Psoas muscle (tissue), 8 donors: ENCODE measurements around the gene NR4A3. TPM values are rescaled to one million over a fixed set of nuclear protein-coding genes. Genes with fewer than 3 reads are reported as not detected.

Experiments
- ATAC-seq, 4 donors: fragments of 200-7000 bp; cut with Tn5 transposase; one replicate each; pipeline ENCODE4 v1.9.1; 2020; ENCODE audit warnings: moderate library complexity in 3 of 4, mild to moderate bottlenecking in 2 of 4
- DNase-seq, 2 donors: peaks; one replicate each; pipeline ENCODE4 v3.0.0-alpha.2; 2020
- H3K27ac ChIP-seq: fragments of 200-600 bp; one replicate; pipeline ENCODE4 v1.8.0; 2022
- H3K27me3 ChIP-seq, 3 donors: fragments of 200-600 bp in 1 of 3; one replicate each; pipeline versions ENCODE4 v1.6.1 to v1.8.0; 2013 to 2022; ENCODE audit warnings: low read length in 2 of 3, mild to moderate bottlenecking in 2 of 3, moderate library complexity in 1 of 3; ENCODE audit not compliant: insufficient read depth in 3 of 3
- H3K36me3 ChIP-seq, 2 donors: fragments of 200-600 bp in 1 of 2; one replicate each; pipeline versions ENCODE4 v1.6.1 to v1.8.0; 2013 to 2022; ENCODE audit warnings: low read depth in 1 of 2, mild to moderate bottlenecking in 1 of 2, moderate library complexity in 1 of 2; ENCODE audit not compliant: insufficient read depth in 1 of 2
- H3K4me1 ChIP-seq: fragments of 200-600 bp; one replicate; pipeline ENCODE4 v1.8.0; 2022
- H3K4me3 ChIP-seq: fragments of 200-600 bp; one replicate; pipeline ENCODE4 v1.8.0; 2022; ENCODE audit warnings: mild to moderate bottlenecking
- H3K9me3 ChIP-seq: fragments of 200-600 bp; one replicate; pipeline ENCODE4 v1.8.0; 2022
- whole genome bisulfite sequencing, 3 donors: extraction: QIAGEN DNeasy Blood & Tissue Kit; methylation state at CpG; one replicate each; pipeline versions ENCODE4 v1.1.6 to v1.1.7; 2013; 5-methylcytosine and 5-hydroxymethylcytosine counted together
- intact Hi-C, 2 donors: fragments of 100-400 bp; cut with DNase I; formaldehyde crosslinking; loops; one replicate each; pipeline versions ENCODE4 v1.11.0 to v1.14.2; 2022
- polyA plus RNA-seq, 3 donors: library from polyadenylated mRNA; stranded (reverse); fragments of 200-250 nt; gene quantifications; one replicate each; pipeline ENCODE4 v1.2.3, GENCODE V29; 2013
- total RNA-seq, 4 donors: library from RNA; stranded (reverse); fragmentation: NEBNext Ultra II Directional in 2 of 4; extraction: Animal tissue kit (Norgen Biotek cat#: 25700) in 2 of 4; gene quantifications; one replicate each; pipeline versions ENCODE4 v1.2.1 to v1.2.4, GENCODE V29; 2021 to 2023
- TF ChIP-seq, protein P1 (sequence below): fragments of 200-600 bp; IDR thresholded peaks from one replicate; pipeline ENCODE4 v1.8.0; 2022; ENCODE audit warnings: antibody characterized with exemption
- donor health status: healthy with polysubstance abuse.
- donor health status: DM: no; HTN: no; CAD: no; lungs with moderate emphysema.
- donor health status: Bipolar disorder and iron deficiency.
- donor health status: healthy.
- donor health status: DM: yes; HTN: yes; CAD: no.
- donor health status: DM: no; HTN: no; CAD: no.
- donor health status: DM: no; HTN: no; CAD: no.
- donor health status: DM: yes; HTN: yes; CAD: no.

Gene NR4A3
- total and polyA plus RNA-seq, 7 donors = 1.5 to 40.8 (median 9.3) TPM

DNA sequence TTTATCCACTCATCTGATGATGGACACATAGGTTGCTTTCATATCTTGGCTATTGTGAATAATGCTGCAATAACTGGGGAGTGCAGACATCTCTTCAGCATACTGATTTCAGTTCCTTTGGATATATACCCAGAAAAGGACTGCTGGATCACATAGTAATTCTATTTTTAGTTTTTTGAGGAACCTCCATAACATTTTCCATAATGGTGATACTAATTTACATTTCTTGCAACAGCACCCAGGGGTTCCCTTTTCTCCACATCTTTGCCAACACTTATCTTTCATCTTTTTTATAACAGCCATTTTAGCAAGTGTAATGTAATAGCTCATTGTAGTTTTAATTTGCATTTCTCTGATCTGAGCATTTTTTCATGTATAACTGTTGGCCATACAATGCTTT lies 34.1 kb upstream of the NR4A3 start:
- Histone ChIP-seq H3K27me3 (no peaks in the 10 kb centered on the region), H3K27ac (no peak overlapping the region), H3K4me3 (no peak overlapping the region), H3K4me1 (no peaks in the 10 kb centered on the region), H3K36me3 (no peaks in the 10 kb centered on the region), H3K9me3 (no peaks in the 10 kb centered on the region)
- intact Hi-C loops = no loop called here
- no peak for ATAC-seq
- TF ChIP-seq, protein P1, sequence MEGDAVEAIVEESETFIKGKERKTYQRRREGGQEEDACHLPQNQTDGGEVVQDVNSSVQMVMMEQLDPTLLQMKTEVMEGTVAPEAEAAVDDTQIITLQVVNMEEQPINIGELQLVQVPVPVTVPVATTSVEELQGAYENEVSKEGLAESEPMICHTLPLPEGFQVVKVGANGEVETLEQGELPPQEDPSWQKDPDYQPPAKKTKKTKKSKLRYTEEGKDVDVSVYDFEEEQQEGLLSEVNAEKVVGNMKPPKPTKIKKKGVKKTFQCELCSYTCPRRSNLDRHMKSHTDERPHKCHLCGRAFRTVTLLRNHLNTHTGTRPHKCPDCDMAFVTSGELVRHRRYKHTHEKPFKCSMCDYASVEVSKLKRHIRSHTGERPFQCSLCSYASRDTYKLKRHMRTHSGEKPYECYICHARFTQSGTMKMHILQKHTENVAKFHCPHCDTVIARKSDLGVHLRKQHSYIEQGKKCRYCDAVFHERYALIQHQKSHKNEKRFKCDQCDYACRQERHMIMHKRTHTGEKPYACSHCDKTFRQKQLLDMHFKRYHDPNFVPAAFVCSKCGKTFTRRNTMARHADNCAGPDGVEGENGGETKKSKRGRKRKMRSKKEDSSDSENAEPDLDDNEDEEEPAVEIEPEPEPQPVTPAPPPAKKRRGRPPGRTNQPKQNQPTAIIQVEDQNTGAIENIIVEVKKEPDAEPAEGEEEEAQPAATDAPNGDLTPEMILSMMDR = no peak
- DNase-seq = no peak

DNA sequence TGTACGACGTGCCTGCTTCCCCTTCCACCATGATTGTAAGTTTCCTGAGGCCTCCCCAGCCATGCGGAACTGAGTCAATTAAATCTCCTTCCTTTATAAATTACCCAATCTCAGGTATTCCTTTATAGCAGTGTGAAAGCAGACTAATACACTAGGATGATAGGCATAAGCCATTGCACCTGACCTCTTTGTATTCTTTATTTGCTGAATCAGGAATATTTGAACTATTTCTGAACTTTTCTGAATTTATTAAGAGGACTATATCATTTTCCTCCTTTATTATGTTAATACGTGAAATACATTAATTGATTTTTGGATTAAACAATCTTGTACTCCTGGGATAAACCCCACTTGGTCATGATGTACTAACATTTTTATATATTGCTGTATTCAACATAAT lies 28.2 kb upstream of the NR4A3 start:
- Histone ChIP-seq H3K36me3 (no peaks in the 10 kb centered on the region), H3K4me1 (no peaks in the 10 kb centered on the region), H3K27me3 (no peaks in the 10 kb centered on the region), H3K27ac (no peak overlapping the region), H3K4me3 (no peak overlapping the region), H3K9me3 (no peaks in the 10 kb centered on the region)
- intact Hi-C loops = no loop called here
- ATAC-seq (no peak), DNase-seq (no peak)
- 91 to 96% (median 95%) methylated on average over 4 of the region's 4 CpGs for WGBS, 3 donors
- TF ChIP-seq, protein P1 = no peak

DNA sequence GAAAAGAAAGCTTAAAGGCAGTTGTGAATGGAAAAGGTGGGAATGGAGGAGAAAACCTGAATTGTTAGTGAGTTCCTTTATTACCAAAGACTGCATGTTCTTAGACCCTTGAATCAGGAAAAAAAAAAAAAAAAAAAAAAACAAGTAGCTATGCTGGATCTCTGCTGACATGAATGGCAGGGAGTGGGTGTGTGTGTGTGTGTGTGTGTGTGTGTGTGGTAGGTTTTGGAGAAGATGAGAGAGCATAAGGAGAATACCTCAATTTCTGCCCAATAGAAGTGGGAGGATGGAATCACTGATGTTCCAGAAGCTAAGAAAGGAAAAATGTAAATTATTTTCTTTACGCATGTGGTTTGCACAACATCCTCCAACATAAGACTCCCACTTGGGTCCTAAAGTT lies 25.5 kb upstream of the NR4A3 start:
- H3K27ac ChIP-seq = no peak overlapping the region
- WGBS, 3 donors = 92 to 100% (median 97%) methylated on average over 1 of the region's 1 CpG
- DNase-seq = no peak
- TF ChIP-seq, protein P1 = no peak
- H3K27me3 ChIP-seq = no peaks in the 10 kb centered on the region
- intact Hi-C loops = no loop called here
- H3K4me1 ChIP-seq = no peaks in the 10 kb centered on the region
- no peak overlapping the region for H3K4me3 ChIP-seq
- ATAC-seq = no peak
- H3K9me3 ChIP-seq = no peaks in the 10 kb centered on the region
- no peaks in the 10 kb centered on the region for H3K36me3 ChIP-seq

DNA sequence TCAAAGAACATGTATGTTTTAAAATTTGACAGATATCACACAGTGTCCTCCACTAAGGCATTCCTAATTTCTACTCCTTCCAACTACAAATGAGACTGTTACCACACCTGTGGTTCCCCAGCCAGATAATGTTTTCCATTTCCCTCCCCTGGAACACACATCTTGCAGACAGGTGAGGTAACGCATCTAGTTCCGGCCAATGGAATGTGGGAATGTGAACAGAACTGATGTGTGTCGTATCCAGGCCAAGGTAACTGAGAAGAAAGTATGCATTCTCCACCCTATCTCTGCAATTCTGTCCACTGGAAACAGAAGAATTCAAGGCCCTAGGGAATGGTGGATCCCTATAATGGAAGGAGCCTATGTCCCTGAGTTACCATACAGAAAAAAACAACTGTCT lies 19.9 kb upstream of the NR4A3 start:
- no peak for DNase-seq
- no peak for ATAC-seq
- Histone ChIP-seq H3K9me3 (no peaks in the 10 kb centered on the region), H3K27ac (no peak overlapping the region), H3K4me1 (no peaks in the 10 kb centered on the region), H3K36me3 (peaks cover 0 to 9% of the 10 kb centered on the region in 2 donors), H3K27me3 (no peaks in the 10 kb centered on the region), H3K4me3 (no peak overlapping the region)
- intact Hi-C loops = no loop called here
- WGBS, 3 donors = 89 to 93% (median 91%) methylated on average over 3 of the region's 3 CpGs
- TF ChIP-seq, protein P1 = no peak

DNA sequence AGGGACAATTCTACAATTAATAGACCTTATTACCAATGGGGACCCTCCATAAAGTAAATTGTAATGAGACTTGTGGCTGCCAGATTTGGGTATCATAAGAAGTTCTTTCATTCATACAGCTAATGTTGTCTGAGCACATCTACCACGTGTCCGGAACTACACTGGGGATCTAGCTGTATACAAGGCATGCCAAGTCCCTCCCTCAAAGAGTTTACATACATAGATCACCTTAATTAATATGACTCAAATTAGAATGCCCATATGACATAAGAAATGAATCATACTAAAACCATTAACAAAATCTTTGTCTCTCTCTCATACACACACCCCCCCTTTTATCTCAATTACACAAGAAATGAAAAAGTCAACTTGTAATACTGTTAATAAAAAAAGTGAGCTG lies 18.0 kb upstream of the NR4A3 start:
- TF ChIP-seq, protein P1 = no peak
- intact Hi-C loops = no loop called here
- Histone ChIP-seq H3K36me3 (peaks cover 0 to 9% of the 10 kb centered on the region in 2 donors), H3K27ac (no peak overlapping the region), H3K9me3 (no peaks in the 10 kb centered on the region), H3K4me3 (no peak overlapping the region), H3K4me1 (no peaks in the 10 kb centered on the region), H3K27me3 (no peaks in the 10 kb centered on the region)
- WGBS, 3 donors = 72 to 92% (median 86%) methylated on average over 2 of the region's 2 CpGs
- ATAC-seq (no peak), DNase-seq (no peak)
